H1 (cell line): ENCODE data around the gene DAPK2. TPM values are rescaled to one million over a fixed set of nuclear protein-coding genes. Genes with fewer than 3 reads are reported as not detected.

Experiments used
- CTCF ChIA-PET: fragments of 300-600 bp; sonication (Branson Sonifier 250); formaldehyde crosslinking; loops from one replicate; lab custom pipeline; 2021; ENCODE audit not compliant: partially characterized antibody; lab: Charles Lee
- POLR2A ChIA-PET: fragments of 300-600 bp; sonication (Branson Sonifier 250); formaldehyde crosslinking; loops from one replicate; lab custom pipeline; 2021; ENCODE audit warnings: inconsistent platforms; ENCODE audit not compliant: partially characterized antibody; lab: Charles Lee
- DNase-seq, 2 experiments: peaks; one replicate each; pipeline versions ENCODE4 v3.0.0 to v3.0.0-alpha.2; 2010 to 2022; ENCODE audit warnings: low spot score in 2 of 2, low read depth in 1 of 2, mixed read lengths in 1 of 2
- FAIRE-seq: peaks from 2 replicates; lab custom pipeline; 2011; peaks lifted over from hg19 to GRCh38; lab: Jason Lieb, UNC
- H2AFZ ChIP-seq: 2 replicates; pipeline ENCODE4 v1.8.1; 2012; ENCODE audit warnings: low read length, inconsistent platforms
- H2AK5ac ChIP-seq: 2 replicates; pipeline ENCODE4 v1.6.1; 2013; ENCODE audit warnings: low read depth, low read length
- H2BK120ac ChIP-seq: replicated peaks from 2 replicates; pipeline ENCODE3; 2013; ENCODE audit warnings: low read depth, low read length, inconsistent platforms
- H2BK12ac ChIP-seq: 2 replicates; pipeline ENCODE4 v1.6.1; 2013; ENCODE audit warnings: low read depth, low read length
- H2BK15ac ChIP-seq: 2 replicates; pipeline ENCODE4 v1.6.1; 2013; ENCODE audit warnings: low read length
- H2BK20ac ChIP-seq: 2 replicates; pipeline ENCODE4 v1.6.1; 2013; ENCODE audit warnings: low read length
- H2BK5ac ChIP-seq: 2 replicates; pipeline ENCODE4 v1.6.1; 2013; ENCODE audit warnings: low read depth, low read length
- H3K14ac ChIP-seq: 2 replicates; pipeline ENCODE4 v1.6.1; 2013; ENCODE audit warnings: inconsistent platforms; ENCODE audit not compliant: insufficient read length
- H3K18ac ChIP-seq: 2 replicates; pipeline ENCODE4 v1.6.1; 2013; ENCODE audit warnings: low read length; ENCODE audit errors: extremely low read depth
- H3K23ac ChIP-seq: 2 replicates; pipeline ENCODE4 v1.6.1; 2013; ENCODE audit warnings: inconsistent platforms; ENCODE audit not compliant: insufficient read length
- H3K23me2 ChIP-seq: 2 replicates; pipeline ENCODE4 v1.6.1; 2013; ENCODE audit warnings: low read depth, low read length
- H3K27ac ChIP-seq: 2 replicates; pipeline ENCODE4 v1.6.1; 2011; ENCODE audit warnings: low read depth, low read length, inconsistent platforms
- H3K27me3 ChIP-seq, 4 experiments: replicated peaks in 1 of 4; 1 replicate in 1 of 4; 2 replicates in 3 of 4; pipeline versions ENCODE4 v1.6.1 to v1.8.1; 2011 to 2013; ENCODE audit warnings: low read length in 3 of 4, mild to moderate bottlenecking in 3 of 4, inconsistent platforms in 2 of 4, mixed read lengths in 2 of 4, moderate library complexity in 1 of 4; ENCODE audit not compliant: control insufficient read depth in 3 of 4, insufficient read depth in 3 of 4; ENCODE audit errors: extremely low read depth in 1 of 4
- H3K36me3 ChIP-seq, 4 experiments: 2 replicates each; pipeline versions ENCODE4 v1.6.1 to v1.8.1; 2011 to 2013; ENCODE audit warnings: mild to moderate bottlenecking in 4 of 4, low read length in 3 of 4, moderate library complexity in 2 of 4, control low read depth in 1 of 4, inconsistent platforms in 1 of 4; ENCODE audit not compliant: insufficient read depth in 4 of 4, control insufficient read depth in 2 of 4
- H3K4ac ChIP-seq: replicated peaks from 2 replicates; pipeline ENCODE3; 2013; ENCODE audit warnings: low read length, low read depth, mixed read lengths, inconsistent platforms; ENCODE audit not compliant: insufficient read length
- H3K4me1 ChIP-seq, 4 experiments: replicated peaks in 1 of 4; 1 replicate in 1 of 4; 2 replicates in 3 of 4; pipeline versions ENCODE4 v1.6.1 to v1.8.1; 2011 to 2013; ENCODE audit warnings: low read length in 3 of 4, inconsistent platforms in 2 of 4, mixed read lengths in 1 of 4; ENCODE audit not compliant: insufficient read depth in 4 of 4, control insufficient read depth in 3 of 4
- H3K4me2 ChIP-seq, 2 experiments: 2 replicates each; pipeline versions ENCODE4 v1.6.1 to v1.8.1; 2011 to 2013; ENCODE audit warnings: low read depth in 2 of 2, low read length in 2 of 2, control low read depth in 1 of 2, inconsistent platforms in 1 of 2, mild to moderate bottlenecking in 1 of 2; ENCODE audit not compliant: insufficient read depth in 1 of 2
- H3K4me3 ChIP-seq, 4 experiments: fragments of 200-600, 300-600 bp in 1 of 4; sonication (generic), shearing (Covaris generic), sonication (Bioruptor Twin) in 1 of 4; 2 replicates each; pipeline versions ENCODE4 v1.5.1 to v1.8.1; 2011 to 2016; ENCODE audit warnings: low read length in 4 of 4, low read depth in 3 of 4, control low read depth in 2 of 4, inconsistent platforms in 2 of 4, mild to moderate bottlenecking in 2 of 4, mixed read lengths in 1 of 4, moderate library complexity in 1 of 4; ENCODE audit not compliant: insufficient read depth in 2 of 4; ENCODE audit errors: extremely low read depth in 1 of 4
- H3K56ac ChIP-seq: replicated peaks from 2 replicates; pipeline ENCODE3; 2013; ENCODE audit warnings: low read depth, mild to moderate bottlenecking, mixed read lengths, low read length, inconsistent platforms; ENCODE audit not compliant: insufficient read length
- H3K79me1 ChIP-seq: 2 replicates; pipeline ENCODE4 v1.6.1; 2013; ENCODE audit warnings: low read depth, low read length, control low read depth
- H3K79me2 ChIP-seq, 2 experiments: 2 replicates each; pipeline versions ENCODE4 v1.6.1 to v1.8.1; 2012 to 2013; ENCODE audit warnings: low read length in 2 of 2, mild to moderate bottlenecking in 2 of 2, inconsistent platforms in 1 of 2; ENCODE audit not compliant: insufficient read depth in 2 of 2, control insufficient read depth in 1 of 2
- H3K9ac ChIP-seq, 4 experiments: replicated peaks in 1 of 4; 1 replicate in 1 of 4; 2 replicates in 3 of 4; pipeline versions ENCODE4 v1.6.1 to v1.8.1; 2011 to 2013; ENCODE audit warnings: low read depth in 3 of 4, low read length in 3 of 4, control low read depth in 2 of 4, mild to moderate bottlenecking in 2 of 4, moderate library complexity in 2 of 4, inconsistent platforms in 1 of 4; ENCODE audit errors: extremely low read depth in 1 of 4
- H3K9me3 ChIP-seq, 2 experiments: 2 replicates each; pipeline versions ENCODE4 v1.6.1 to v1.8.1; 2012 to 2013; ENCODE audit warnings: mild to moderate bottlenecking in 2 of 2, moderate library complexity in 2 of 2, control low read depth in 1 of 2, inconsistent platforms in 1 of 2, low read depth in 1 of 2, low read length in 1 of 2, mixed read lengths in 1 of 2; ENCODE audit not compliant: insufficient read depth in 2 of 2
- H4K20me1 ChIP-seq, 2 experiments: replicated peaks in 1 of 2; 2 replicates each; pipeline versions ENCODE3 to v1.8.1; 2011 to 2013; ENCODE audit warnings: inconsistent platforms in 2 of 2, low read length in 2 of 2, mild to moderate bottlenecking in 1 of 2; ENCODE audit not compliant: insufficient read depth in 2 of 2, control insufficient read depth in 1 of 2
- H4K5ac ChIP-seq: 2 replicates; pipeline ENCODE4 v1.6.1; 2013; ENCODE audit warnings: low read length, low read depth, mixed read lengths, inconsistent platforms; ENCODE audit not compliant: insufficient read length
- H4K8ac ChIP-seq: 2 replicates; pipeline ENCODE4 v1.8.0; 2013; ENCODE audit warnings: mild to moderate bottlenecking, moderate library complexity, low read length, inconsistent platforms; ENCODE audit not compliant: insufficient read depth; ENCODE audit errors: extremely low read depth
- H4K91ac ChIP-seq: replicated peaks from 2 replicates; pipeline ENCODE3; 2013; ENCODE audit warnings: low read length, mixed read lengths, inconsistent platforms; ENCODE audit not compliant: insufficient read length
- ASH2L ChIP-seq: fragments of 200-600, 300-600 bp; sonication (generic); IDR thresholded peaks from one replicate; pipeline ENCODE4 v1.7.1; 2017; ENCODE audit warnings: low read length
- BACH1 ChIP-seq: IDR thresholded peaks from 2 replicates; pipeline ENCODE4 v1.6.1; 2012; ENCODE audit warnings: low read length, improper control_type of control experiment
- BRCA1 ChIP-seq: IDR thresholded peaks from 2 replicates; pipeline ENCODE4 v1.6.1; 2012; ENCODE audit warnings: low read depth, low read length, improper control_type of control experiment
- CHD1 ChIP-seq: IDR thresholded peaks from 2 replicates; pipeline ENCODE4 v1.6.1; 2012; ENCODE audit warnings: low read depth, low read length, improper control_type of control experiment
- CHD2 ChIP-seq: IDR thresholded peaks from 2 replicates; pipeline ENCODE4 v1.6.1; 2012; ENCODE audit warnings: low read length, improper control_type of control experiment
- KDM4A ChIP-seq: IDR thresholded peaks from one replicate; pipeline ENCODE4 v1.7.1; 2012; ENCODE audit warnings: low read depth, mild to moderate bottlenecking, moderate library complexity, low read length, inconsistent platforms; ENCODE audit not compliant: severe bottlenecking
- POU5F1 ChIP-seq: IDR thresholded peaks from 2 replicates; pipeline ENCODE4 v1.6.1; 2011; ENCODE audit warnings: low read depth, mild to moderate bottlenecking, low read length, moderate library complexity
- RNF2 ChIP-seq: fragments of 200-900, 300-1000 bp; sonication (generic); IDR thresholded peaks from 2 replicates; pipeline ENCODE4 v1.7.1; 2016; ENCODE audit warnings: borderline replicate concordance, low read depth, mild to moderate bottlenecking, antibody characterized with exemption, low read length; ENCODE audit not compliant: poor library complexity, severe bottlenecking; ENCODE audit errors: missing control alignments
- SP4 ChIP-seq: IDR thresholded peaks from 2 replicates; pipeline ENCODE4 v1.6.1; 2012; ENCODE audit warnings: low read length, inconsistent platforms
- SRF ChIP-seq: IDR thresholded peaks from 2 replicates; pipeline ENCODE4 v1.6.1; 2011; ENCODE audit warnings: mild to moderate bottlenecking, low read depth, low read length, moderate library complexity
- SUZ12 ChIP-seq: fragments of 200-600 bp; sonication (generic); IDR thresholded peaks from 2 replicates; pipeline ENCODE4 v1.6.1; 2012; ENCODE audit warnings: mild to moderate bottlenecking, inconsistent platforms, low read length, moderate library complexity, mixed read lengths
- TAF1 ChIP-seq: IDR thresholded peaks from 2 replicates; pipeline ENCODE4 v1.6.1; 2011; ENCODE audit warnings: mild to moderate bottlenecking, low read depth, low read length
- TAF7 ChIP-seq: optimal IDR thresholded peaks from 2 replicates; pipeline ENCODE3; 2011; ENCODE audit warnings: low read depth, mild to moderate bottlenecking, inconsistent platforms, low read length, moderate library complexity, borderline replicate concordance
- TBP ChIP-seq: IDR thresholded peaks from 2 replicates; pipeline ENCODE4 v1.6.1; 2011; ENCODE audit warnings: low read depth, low read length, improper control_type of control experiment
- USF2 ChIP-seq: IDR thresholded peaks from 2 replicates; pipeline ENCODE4 v1.6.1; 2011; ENCODE audit warnings: low read length, improper control_type of control experiment
- WGBS, 2 experiments: shearing (Covaris generic) in 1 of 2; methylation state at CpG; one replicate each; pipeline versions ENCODE4 v1.1.6 to v1.1.7; 2013 to 2015; ENCODE audit warnings: low lambda C conversion rate in 2 of 2, mixed read lengths in 2 of 2, inconsistent platforms in 1 of 2, low coverage in 1 of 2, missing lambda C conversion rate in 1 of 2; ENCODE audit not compliant: insufficient replicate concordance in 2 of 2, insufficient coverage in 1 of 2, insufficient read length in 1 of 2; ENCODE audit errors: extremely low coverage in 1 of 2, missing lambda C conversion rate in 1 of 2; 5-methylcytosine and 5-hydroxymethylcytosine counted together
- polyA plus RNA-seq, 7 experiments: library from polyadenylated mRNA; depleted of rRNA in 3 of 7; stranded (reverse) in 5 of 7; unstranded in 2 of 7; fragments of >200 nt in 5 of 7; fragments of 200-250 nt in 2 of 7; gene quantifications; 1 replicate in 5 of 7; 2 replicates in 1 of 7; 4 replicates in 1 of 7; pipeline versions ENCODE4 v1.2.1 to v1.2.3, GENCODE V29; 2011 to 2013; ENCODE audit warnings: missing spikeins in 2 of 7, mixed read lengths in 2 of 7
- total RNA-seq: library from RNA; stranded (reverse); fragmentation: NEBNext Ultra II Directional; extraction: Animal tissue kit (Norgen Biotek cat#: 25700); gene quantifications from 2 replicates; pipeline ENCODE4 v1.2.1, GENCODE V29; 2021

The DAPK2 gene
- total and polyA plus RNA-seq, 2 of the 8 experiments (the other 6 are each of a cell fraction or from before 2014, with no cell fraction given) = 1.8 to 2.9 TPM

DNA sequence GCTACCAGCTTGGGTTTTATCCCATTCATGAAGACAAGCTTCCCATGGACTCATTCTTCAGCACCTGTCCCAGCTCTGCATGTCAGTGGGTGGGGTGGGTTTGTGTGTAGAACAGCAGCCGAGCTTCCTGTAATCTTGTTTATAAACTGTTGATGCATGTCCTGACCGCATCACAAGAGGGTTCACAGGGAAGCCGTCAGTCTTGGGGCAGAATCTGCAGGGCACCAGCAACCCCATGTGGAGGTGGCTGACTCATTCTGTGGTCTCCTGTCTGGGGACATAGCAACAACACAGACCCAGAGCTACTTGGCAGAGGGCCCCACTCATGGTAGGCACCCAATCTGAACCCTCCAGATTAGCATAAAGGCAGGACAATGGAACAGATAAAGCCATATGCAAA lies 35.6 kb downstream of the DAPK2 start:
- Histone ChIP-seq H2BK20ac (no peak overlapping the region), H3K27ac (no peak overlapping the region), H3K4me2 (no peak overlapping the region), H2BK5ac (no peak overlapping the region), H4K91ac (no peak overlapping the region), H4K5ac (no peak overlapping the region), H2BK12ac (no peak overlapping the region), H4K20me1 (no peaks in the 10 kb centered on the region), H2BK120ac (no peak overlapping the region), H3K79me2 (no peaks in the 10 kb centered on the region), H3K56ac (no peak overlapping the region), H3K79me1 (no peaks in the 10 kb centered on the region), H3K36me3 (no peaks in the 10 kb centered on the region), H4K8ac (no peak overlapping the region), H3K14ac (no peak overlapping the region), H3K9me3 (no peaks in the 10 kb centered on the region), H2BK15ac (no peak overlapping the region), H3K9ac (no peak overlapping the region), H3K4me1 (peaks cover 0 to 3% (median 0%) of the 10 kb centered on the region in 4 experiments; a peak in 1 of 7 replicates), H2AK5ac (no peak overlapping the region), H3K23ac (no peak overlapping the region), H3K4ac (no peak overlapping the region), H3K18ac (no peak overlapping the region), H2AFZ (no peak overlapping the region), H3K23me2 (no peaks in the 10 kb centered on the region), H3K27me3 (no peaks in the 10 kb centered on the region), H3K4me3 (no peak overlapping the region)
- FAIRE-seq (no peak), DNase-seq (no peak)
- WGBS, 2 experiments = 95% methylated on average over 3 of the region's 3 CpGs; no CpG with 5 or more reads in 1 of the 2 experiments
- ChIA-PET POLR2A (no interaction called here), CTCF (interaction anchor here (0.7 to 3.6 kb wide), 14 partner anchors 9 to 258 kb away, joined by 3 to 18 read pairs (median 4); no protein-coding TSS in a partner anchor)
- TF ChIP-seq RNF2 = no peak
- TF ChIP-seq TAF7 = no peak
- TF ChIP-seq SP4 = no peak
- no peak for TF ChIP-seq CHD2
- no peak for TF ChIP-seq CHD1
- TF ChIP-seq SRF = no peak
- no peak for TF ChIP-seq SUZ12
- TF ChIP-seq ASH2L = no peak
- TF ChIP-seq BRCA1 = no peak
- TF ChIP-seq BACH1 = no peak
- TF ChIP-seq USF2 = no peak
- no peak for TF ChIP-seq KDM4A
- no peak for TF ChIP-seq POU5F1
- TF ChIP-seq TAF1 = no peak
- TF ChIP-seq TBP = no peak
